PFSK-1 (cell line): Measurements from ENCODE around the gene TUBA8.

Experiments used
- POLR2AphosphoS5 ChIP-seq: IDR thresholded peaks from 2 replicates; pipeline ENCODE4 v1.6.1; 2012; ENCODE audit warnings: low read depth, mild to moderate bottlenecking, control low read depth, low read length, moderate library complexity
- TAF1 ChIP-seq: IDR thresholded peaks from 2 replicates; pipeline ENCODE4 v1.6.1; 2012; ENCODE audit warnings: low read length, control low read depth, borderline replicate concordance; ENCODE audit not compliant: insufficient read depth
- TF ChIP-seq, protein P1 (sequence below), 2 experiments: IDR thresholded peaks; 2 replicates each; pipeline versions ENCODE4 v1.6.1 to v1.8.0; 2011 to 2012; ENCODE audit warnings: low read depth in 2 of 2, low read length in 2 of 2, control low read depth in 1 of 2, inconsistent platforms in 1 of 2, mild to moderate bottlenecking in 1 of 2, moderate library complexity in 1 of 2; ENCODE audit not compliant: insufficient read depth in 1 of 2

DNA sequence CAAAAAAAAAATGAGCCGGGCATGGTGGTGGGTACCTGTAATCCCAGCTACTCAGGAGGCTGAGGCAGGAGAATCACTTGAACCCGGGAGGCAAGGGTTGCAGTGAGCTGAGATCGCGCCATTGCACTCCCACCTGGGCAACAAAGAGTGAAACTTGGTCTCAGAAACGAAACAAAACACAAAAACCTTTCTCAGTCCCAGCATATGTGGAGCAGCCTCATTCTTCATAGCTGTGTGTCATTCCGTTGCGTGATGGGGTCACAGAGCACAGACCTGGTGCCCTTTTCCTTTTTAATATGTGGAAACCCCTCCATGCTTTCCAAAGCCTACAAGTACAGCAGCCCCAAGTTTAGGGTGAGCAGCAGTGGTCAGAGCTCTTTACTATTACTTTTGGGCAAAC is 19.1 kb upstream of the TUBA8 start:
- TF ChIP-seq POLR2AphosphoS5, result no peak
- TF ChIP-seq TAF1, result no peak
- TF ChIP-seq, protein P1, sequence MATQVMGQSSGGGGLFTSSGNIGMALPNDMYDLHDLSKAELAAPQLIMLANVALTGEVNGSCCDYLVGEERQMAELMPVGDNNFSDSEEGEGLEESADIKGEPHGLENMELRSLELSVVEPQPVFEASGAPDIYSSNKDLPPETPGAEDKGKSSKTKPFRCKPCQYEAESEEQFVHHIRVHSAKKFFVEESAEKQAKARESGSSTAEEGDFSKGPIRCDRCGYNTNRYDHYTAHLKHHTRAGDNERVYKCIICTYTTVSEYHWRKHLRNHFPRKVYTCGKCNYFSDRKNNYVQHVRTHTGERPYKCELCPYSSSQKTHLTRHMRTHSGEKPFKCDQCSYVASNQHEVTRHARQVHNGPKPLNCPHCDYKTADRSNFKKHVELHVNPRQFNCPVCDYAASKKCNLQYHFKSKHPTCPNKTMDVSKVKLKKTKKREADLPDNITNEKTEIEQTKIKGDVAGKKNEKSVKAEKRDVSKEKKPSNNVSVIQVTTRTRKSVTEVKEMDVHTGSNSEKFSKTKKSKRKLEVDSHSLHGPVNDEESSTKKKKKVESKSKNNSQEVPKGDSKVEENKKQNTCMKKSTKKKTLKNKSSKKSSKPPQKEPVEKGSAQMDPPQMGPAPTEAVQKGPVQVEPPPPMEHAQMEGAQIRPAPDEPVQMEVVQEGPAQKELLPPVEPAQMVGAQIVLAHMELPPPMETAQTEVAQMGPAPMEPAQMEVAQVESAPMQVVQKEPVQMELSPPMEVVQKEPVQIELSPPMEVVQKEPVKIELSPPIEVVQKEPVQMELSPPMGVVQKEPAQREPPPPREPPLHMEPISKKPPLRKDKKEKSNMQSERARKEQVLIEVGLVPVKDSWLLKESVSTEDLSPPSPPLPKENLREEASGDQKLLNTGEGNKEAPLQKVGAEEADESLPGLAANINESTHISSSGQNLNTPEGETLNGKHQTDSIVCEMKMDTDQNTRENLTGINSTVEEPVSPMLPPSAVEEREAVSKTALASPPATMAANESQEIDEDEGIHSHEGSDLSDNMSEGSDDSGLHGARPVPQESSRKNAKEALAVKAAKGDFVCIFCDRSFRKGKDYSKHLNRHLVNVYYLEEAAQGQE (IDR thresholded peaks at IDR 0.05; ENCODE audit: insufficient read depth in 1 of 2, low read depth in 2 of 2, low read length in 2 of 2), result no peak
